SK-N-SH treated with all-trans-retinoic acid at 6 μM for 48 hours (cell line): ENCODE results near the gene PIGN.

Experiments
- ATAC-seq: fragments of 200-7000 bp; cut with Tn5 transposase; 3 replicates; pipeline ENCODE4 v1.9.1; 2020; ENCODE audit warnings: mild to moderate bottlenecking, moderate library complexity
- ARNTL ChIP-seq: fragments of 450-650 bp; formaldehyde crosslinking; IDR thresholded peaks from 2 replicates; pipeline ENCODE4 v1.5.0; 2020; ENCODE audit warnings: low read depth, mild to moderate bottlenecking, moderate library complexity, borderline replicate concordance
- BACH2 ChIP-seq: fragments of 250-450 bp; sonication (Bioruptor Pico); IDR thresholded peaks from 2 replicates; pipeline ENCODE4 v1.9.0; 2021; ENCODE audit warnings: mild to moderate bottlenecking, borderline replicate concordance
- CSDC2 ChIP-seq: fragments of 250-450 bp; sonication (Bioruptor Pico); IDR thresholded peaks from 2 replicates; pipeline ENCODE4 v1.5.0; 2020; ENCODE audit warnings: mild to moderate bottlenecking, moderate library complexity
- CSRNP3 ChIP-seq: fragments of 250-450 bp; sonication (Bioruptor Pico); IDR thresholded peaks from 2 replicates; pipeline ENCODE4 v1.5.1; 2021; ENCODE audit warnings: mild to moderate bottlenecking, moderate library complexity
- ESRRG ChIP-seq: fragments of 250-450 bp; sonication (Bioruptor Pico); IDR thresholded peaks from 2 replicates; pipeline ENCODE4 v1.6.1; 2021; ENCODE audit warnings: mild to moderate bottlenecking
- GLIS3 ChIP-seq: fragments of 250-450 bp; sonication (Bioruptor Pico); IDR thresholded peaks from 2 replicates; pipeline ENCODE4 v1.5.0; 2020; ENCODE audit warnings: mild to moderate bottlenecking, moderate library complexity
- ISL1 ChIP-seq: fragments of 250-450 bp; sonication (Bioruptor Pico); IDR thresholded peaks from 2 replicates; pipeline ENCODE4 v2.1.2; 2022; ENCODE audit warnings: mild to moderate bottlenecking, moderate library complexity
- OSR1 ChIP-seq: fragments of 250-450 bp; sonication (Bioruptor Pico); IDR thresholded peaks from 2 replicates; pipeline ENCODE4 v1.8.0; 2022; ENCODE audit warnings: moderate library complexity, mild to moderate bottlenecking, inconsistent platforms
- POU6F1 ChIP-seq: fragments of 250-450 bp; sonication (Bioruptor Pico); IDR thresholded peaks from 2 replicates; pipeline ENCODE4 v1.8.0; 2021; ENCODE audit warnings: low read depth, mild to moderate bottlenecking, moderate library complexity, borderline replicate concordance
- PPARA ChIP-seq: fragments of 250-450 bp; sonication (Bioruptor Pico); IDR thresholded peaks from 2 replicates; pipeline ENCODE4 v1.5.0; 2020; ENCODE audit warnings: mild to moderate bottlenecking, borderline replicate concordance
- RARB ChIP-seq: fragments of 250-450 bp; sonication (Bioruptor Pico); IDR thresholded peaks from 2 replicates; pipeline ENCODE4 v1.8.0; 2021; ENCODE audit warnings: mild to moderate bottlenecking, moderate library complexity
- SNAI2 ChIP-seq: fragments of 250-450 bp; sonication (Bioruptor Pico); IDR thresholded peaks from 2 replicates; pipeline ENCODE4 v1.5.0; 2020; ENCODE audit warnings: mild to moderate bottlenecking, moderate library complexity
- TCF4 ChIP-seq: fragments of 250-450 bp; sonication (Bioruptor Pico); IDR thresholded peaks from 2 replicates; pipeline ENCODE4 v1.8.0; 2021; ENCODE audit warnings: mild to moderate bottlenecking, moderate library complexity, borderline replicate concordance
- TOX ChIP-seq: fragments of 250-450 bp; sonication (Bioruptor Pico); IDR thresholded peaks from 2 replicates; pipeline ENCODE4 v1.8.0; 2021; ENCODE audit warnings: mild to moderate bottlenecking, moderate library complexity, borderline replicate concordance
- ZC3H10 ChIP-seq: fragments of 250-450 bp; sonication (Bioruptor Pico); IDR thresholded peaks from 2 replicates; pipeline ENCODE4 v1.5.1; 2021; ENCODE audit warnings: mild to moderate bottlenecking, moderate library complexity
- ZFP30 ChIP-seq: fragments of 450-650 bp; formaldehyde crosslinking; IDR thresholded peaks from 2 replicates; pipeline ENCODE4 v1.5.0; 2022; ENCODE audit warnings: mild to moderate bottlenecking, moderate library complexity
- ZNF70 ChIP-seq: fragments of 450-650 bp; formaldehyde crosslinking; IDR thresholded peaks from 2 replicates; pipeline ENCODE4 v1.5.0; 2020; ENCODE audit warnings: mild to moderate bottlenecking, moderate library complexity
- TF ChIP-seq, protein P1 (sequence below): fragments of 250-450 bp; sonication (Bioruptor Pico); IDR thresholded peaks from 2 replicates; pipeline ENCODE4 v1.5.1; 2020; ENCODE audit warnings: low read depth, mild to moderate bottlenecking, moderate library complexity
- TF ChIP-seq, protein P2 (sequence below): fragments of 250-450 bp; sonication (Bioruptor Pico); IDR thresholded peaks from 2 replicates; pipeline ENCODE4 v1.8.0; 2020; ENCODE audit warnings: mild to moderate bottlenecking, moderate library complexity, borderline replicate concordance
- TF ChIP-seq, protein P3 (sequence below): fragments of 250-450 bp; sonication (Bioruptor Pico); IDR thresholded peaks from 2 replicates; pipeline ENCODE4 v1.5.0; 2020; ENCODE audit warnings: mild to moderate bottlenecking, moderate library complexity

Gene PIGN

GRCh38 chr18:62126737-62127136, 60.1 kb downstream of the PIGN start (continued):
- TF ChIP-seq TCF4 (CRISPR knock-in tag) (no peak), OSR1 (no peak), TOX (CRISPR knock-in tag) (no peak), ISL1 (no peak)

DNA sequence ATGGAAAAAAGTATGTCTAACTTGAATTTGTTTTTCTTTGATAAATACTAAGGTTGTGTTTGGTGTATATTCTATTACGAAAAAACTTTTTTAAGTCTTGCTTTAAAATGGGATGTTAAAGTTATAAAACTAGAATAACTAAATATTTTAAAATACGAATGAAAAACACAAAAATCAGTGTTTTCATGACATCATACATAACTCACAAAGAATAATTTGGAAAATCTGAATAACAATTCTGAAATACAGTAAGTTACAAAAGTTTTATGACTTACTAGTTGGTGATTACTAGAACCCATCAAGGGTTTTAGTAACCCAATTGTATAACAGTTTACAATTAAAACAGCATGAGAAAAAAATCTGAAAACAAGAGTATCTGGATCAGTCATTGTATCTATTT, 61.2 kb downstream of the PIGN start:
- ATAC-seq = no peak

DNA sequence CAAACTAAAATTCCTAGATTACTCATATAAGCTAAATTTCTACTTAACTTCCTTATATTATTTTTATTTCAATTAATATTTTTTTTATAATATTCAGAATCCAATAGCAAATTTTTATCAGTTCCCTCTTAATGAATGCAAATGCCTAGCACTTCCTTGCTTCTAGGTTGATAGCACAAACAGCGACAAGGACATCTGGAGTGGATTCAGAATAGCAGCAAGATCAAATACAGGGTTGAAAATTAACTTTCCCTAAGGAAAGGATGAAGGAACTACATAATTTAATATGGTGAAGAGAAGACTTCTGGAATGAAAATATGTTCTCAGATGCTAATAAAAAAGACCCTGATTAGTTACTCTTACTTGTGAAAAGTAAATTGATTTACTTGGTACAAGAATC, 64.5 kb downstream of the PIGN start:
- ATAC-seq = no peak
- TF ChIP-seq, protein P1, sequence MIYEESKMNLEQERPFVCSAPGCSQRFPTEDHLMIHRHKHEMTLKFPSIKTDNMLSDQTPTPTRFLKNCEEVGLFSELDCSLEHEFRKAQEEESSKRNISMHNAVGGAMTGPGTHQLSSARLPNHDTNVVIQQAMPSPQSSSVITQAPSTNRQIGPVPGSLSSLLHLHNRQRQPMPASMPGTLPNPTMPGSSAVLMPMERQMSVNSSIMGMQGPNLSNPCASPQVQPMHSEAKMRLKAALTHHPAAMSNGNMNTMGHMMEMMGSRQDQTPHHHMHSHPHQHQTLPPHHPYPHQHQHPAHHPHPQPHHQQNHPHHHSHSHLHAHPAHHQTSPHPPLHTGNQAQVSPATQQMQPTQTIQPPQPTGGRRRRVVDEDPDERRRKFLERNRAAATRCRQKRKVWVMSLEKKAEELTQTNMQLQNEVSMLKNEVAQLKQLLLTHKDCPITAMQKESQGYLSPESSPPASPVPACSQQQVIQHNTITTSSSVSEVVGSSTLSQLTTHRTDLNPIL (CRISPR knock-in tag) = no peak
- no peak for TF ChIP-seq ISL1
- TF ChIP-seq SNAI2 = no peak
- no peak for TF ChIP-seq PPARA
- no peak for TF ChIP-seq ZC3H10

More for the DNA sequence above, 61.2 kb downstream of the PIGN start:
- TF ChIP-seq, protein P1 (CRISPR knock-in tag) = no peak
- TF ChIP-seq PPARA = no peak
- TF ChIP-seq RARB = no peak
- TF ChIP-seq POU6F1 (CRISPR knock-in tag) = no peak
- no peak for TF ChIP-seq ISL1
- TF ChIP-seq GLIS3 (CRISPR knock-in tag) = no peak
- no peak for TF ChIP-seq TOX (CRISPR knock-in tag)
- TF ChIP-seq TCF4 (CRISPR knock-in tag) = no peak
- TF ChIP-seq, protein P2, sequence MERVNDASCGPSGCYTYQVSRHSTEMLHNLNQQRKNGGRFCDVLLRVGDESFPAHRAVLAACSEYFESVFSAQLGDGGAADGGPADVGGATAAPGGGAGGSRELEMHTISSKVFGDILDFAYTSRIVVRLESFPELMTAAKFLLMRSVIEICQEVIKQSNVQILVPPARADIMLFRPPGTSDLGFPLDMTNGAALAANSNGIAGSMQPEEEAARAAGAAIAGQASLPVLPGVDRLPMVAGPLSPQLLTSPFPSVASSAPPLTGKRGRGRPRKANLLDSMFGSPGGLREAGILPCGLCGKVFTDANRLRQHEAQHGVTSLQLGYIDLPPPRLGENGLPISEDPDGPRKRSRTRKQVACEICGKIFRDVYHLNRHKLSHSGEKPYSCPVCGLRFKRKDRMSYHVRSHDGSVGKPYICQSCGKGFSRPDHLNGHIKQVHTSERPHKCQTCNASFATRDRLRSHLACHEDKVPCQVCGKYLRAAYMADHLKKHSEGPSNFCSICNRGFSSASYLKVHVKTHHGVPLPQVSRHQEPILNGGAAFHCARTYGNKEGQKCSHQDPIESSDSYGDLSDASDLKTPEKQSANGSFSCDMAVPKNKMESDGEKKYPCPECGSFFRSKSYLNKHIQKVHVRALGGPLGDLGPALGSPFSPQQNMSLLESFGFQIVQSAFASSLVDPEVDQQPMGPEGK (CRISPR knock-in tag) = no peak
- TF ChIP-seq, all 23 proteins: peak for 0

DNA sequence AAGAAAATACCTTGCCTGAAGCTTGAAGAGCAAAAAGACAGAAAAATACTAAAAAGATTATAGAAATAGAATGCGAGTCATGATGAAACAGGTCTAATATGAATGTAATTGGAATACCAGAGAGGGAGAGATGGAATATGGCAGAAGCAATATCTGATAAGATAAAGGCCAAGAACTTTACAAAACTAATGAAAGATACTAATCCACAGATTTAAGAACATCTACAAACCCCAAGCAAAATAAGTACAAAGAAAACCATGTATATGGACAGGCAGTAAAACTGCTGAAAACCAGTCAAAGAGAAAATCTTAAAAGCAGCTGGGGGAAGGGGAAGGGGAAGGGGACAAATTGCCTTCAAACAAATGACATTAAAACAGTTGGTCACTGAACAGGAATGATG, 67.0 kb downstream of the PIGN start:
- ATAC-seq = no peak
- TF ChIP-seq, protein P2 (CRISPR knock-in tag) = no peak
- no peak for TF ChIP-seq BACH2
- TF ChIP-seq CSRNP3 (CRISPR knock-in tag) = no peak
- TF ChIP-seq, protein P3, sequence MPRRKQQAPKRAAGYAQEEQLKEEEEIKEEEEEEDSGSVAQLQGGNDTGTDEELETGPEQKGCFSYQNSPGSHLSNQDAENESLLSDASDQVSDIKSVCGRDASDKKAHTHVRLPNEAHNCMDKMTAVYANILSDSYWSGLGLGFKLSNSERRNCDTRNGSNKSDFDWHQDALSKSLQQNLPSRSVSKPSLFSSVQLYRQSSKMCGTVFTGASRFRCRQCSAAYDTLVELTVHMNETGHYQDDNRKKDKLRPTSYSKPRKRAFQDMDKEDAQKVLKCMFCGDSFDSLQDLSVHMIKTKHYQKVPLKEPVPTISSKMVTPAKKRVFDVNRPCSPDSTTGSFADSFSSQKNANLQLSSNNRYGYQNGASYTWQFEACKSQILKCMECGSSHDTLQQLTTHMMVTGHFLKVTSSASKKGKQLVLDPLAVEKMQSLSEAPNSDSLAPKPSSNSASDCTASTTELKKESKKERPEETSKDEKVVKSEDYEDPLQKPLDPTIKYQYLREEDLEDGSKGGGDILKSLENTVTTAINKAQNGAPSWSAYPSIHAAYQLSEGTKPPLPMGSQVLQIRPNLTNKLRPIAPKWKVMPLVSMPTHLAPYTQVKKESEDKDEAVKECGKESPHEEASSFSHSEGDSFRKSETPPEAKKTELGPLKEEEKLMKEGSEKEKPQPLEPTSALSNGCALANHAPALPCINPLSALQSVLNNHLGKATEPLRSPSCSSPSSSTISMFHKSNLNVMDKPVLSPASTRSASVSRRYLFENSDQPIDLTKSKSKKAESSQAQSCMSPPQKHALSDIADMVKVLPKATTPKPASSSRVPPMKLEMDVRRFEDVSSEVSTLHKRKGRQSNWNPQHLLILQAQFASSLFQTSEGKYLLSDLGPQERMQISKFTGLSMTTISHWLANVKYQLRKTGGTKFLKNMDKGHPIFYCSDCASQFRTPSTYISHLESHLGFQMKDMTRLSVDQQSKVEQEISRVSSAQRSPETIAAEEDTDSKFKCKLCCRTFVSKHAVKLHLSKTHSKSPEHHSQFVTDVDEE = no peak
- no peak for TF ChIP-seq OSR1
- no peak for TF ChIP-seq ISL1
- TF ChIP-seq ZC3H10 = no peak
- TF ChIP-seq RARB = no peak
- TF ChIP-seq PPARA = no peak
- TF ChIP-seq ESRRG = no peak
- TF ChIP-seq ZFP30 = no peak
- no peak for TF ChIP-seq ZNF70 (CRISPR knock-in tag)
- TF ChIP-seq, protein P1 (CRISPR knock-in tag) = no peak
- no peak for TF ChIP-seq GLIS3 (CRISPR knock-in tag)
- TF ChIP-seq TOX (CRISPR knock-in tag) = no peak
- no peak for TF ChIP-seq CSDC2 (CRISPR knock-in tag)
- no peak for TF ChIP-seq ARNTL (CRISPR knock-in tag)
